Stimulated activated CD4-positive, alpha-beta T cell treated with anti-CD3 and anti-CD28 coated beads, TNF-alpha, amount 100 ng/mL, for 4 hours (primary cell): ENCODE data around the gene NFAT5.
"Not testable (repeated sequence)": the region's sequence is repeated elsewhere in the genome, so short reads cannot be mapped to it uniquely, and the experiment has no call there.

Experiments
- DNase-seq, 3 experiments: peaks; one replicate each; pipeline ENCODE4 v3.0.0-alpha.2; 2020; ENCODE audit warnings: low read depth in 3 of 3

The NFAT5 gene

GRCh38 chr16:69546663-69547062 lies 19.1 kb upstream of the NFAT5 start:
- DNase-seq, result not testable (repeated sequence)

- no peak for DNase-seq
Measured at GRCh38 chr16:69553332-69553731, 12.4 kb upstream of the NFAT5 start.

GRCh38 chr16:69554495-69554894 lies 11.3 kb upstream of the NFAT5 start:
- DNase-seq, result no peak

GRCh38 chr16:69555437-69555836 lies 10.3 kb upstream of the NFAT5 start:
- DNase-seq, result no peak

GRCh38 chr16:69555867-69556266 lies 9.9 kb upstream of the NFAT5 start:
- DNase-seq, result no peak

GRCh38 chr16:69559164-69559563 lies 6.6 kb upstream of the NFAT5 start:
- no peak for DNase-seq

GRCh38 chr16:69561367-69561766 lies 4.4 kb upstream of the NFAT5 start:
- not testable (repeated sequence) for DNase-seq

- DNase-seq, result no peak
Measured at GRCh38 chr16:69561901-69562300, 3.9 kb upstream of the NFAT5 start.

- DNase-seq, result no peak
Measured at GRCh38 chr16:69562813-69563212, 3.0 kb upstream of the NFAT5 start.

GRCh38 chr16:69563605-69564580 lies 1.9 kb upstream of the NFAT5 start:
- DNase-seq, result peak in 2 of 3 experiments; percentile 37 to 46

- no peak for DNase-seq
Measured at GRCh38 chr16:69564845-69565670, 708 bp upstream of the NFAT5 start.

GRCh38 chr16:69566240-69566980 lies 644 bp downstream of the NFAT5 start:
- peak in 1 of 3 experiments; percentile 3 for DNase-seq

- no peak for DNase-seq
Measured at GRCh38 chr16:69566981-69567680, 1.4 kb downstream of the NFAT5 start.

- no peak for DNase-seq
Measured at GRCh38 chr16:69568676-69569075, 2.9 kb downstream of the NFAT5 start.

GRCh38 chr16:69578771-69579170 lies 13.0 kb downstream of the NFAT5 start:
- DNase-seq, result not testable (repeated sequence)

- no peak for DNase-seq
Measured at GRCh38 chr16:69579783-69580481, 14.2 kb downstream of the NFAT5 start.

GRCh38 chr16:69581297-69581696 lies 15.5 kb downstream of the NFAT5 start:
- no peak for DNase-seq

- not testable (repeated sequence) for DNase-seq
Measured at GRCh38 chr16:69584493-69584892, 18.7 kb downstream of the NFAT5 start.

GRCh38 chr16:69589434-69590269 lies 23.9 kb downstream of the NFAT5 start:
- no peak for DNase-seq

GRCh38 chr16:69590590-69590989 lies 24.8 kb downstream of the NFAT5 start:
- no peak for DNase-seq
